SK-N-SH treated with all-trans-retinoic acid at 6 μM for 48 hours (cell line): Measurements from ENCODE around the gene ICE1.
"Not testable (repeated sequence)": the region's sequence is repeated elsewhere in the genome, so short reads cannot be mapped to it uniquely, and the experiment has no call there.

ENCODE experiments used
- BACH2 ChIP-seq: fragments of 250-450 bp; sonication (Bioruptor Pico); IDR thresholded peaks from 2 replicates; pipeline ENCODE4 v1.9.0; 2021; ENCODE audit warnings: mild to moderate bottlenecking, borderline replicate concordance
- ESRRG ChIP-seq: fragments of 250-450 bp; sonication (Bioruptor Pico); IDR thresholded peaks from 2 replicates; pipeline ENCODE4 v1.6.1; 2021; ENCODE audit warnings: mild to moderate bottlenecking
- RARB ChIP-seq: fragments of 250-450 bp; sonication (Bioruptor Pico); IDR thresholded peaks from 2 replicates; pipeline ENCODE4 v1.8.0; 2021; ENCODE audit warnings: mild to moderate bottlenecking, moderate library complexity
- SNAI2 ChIP-seq: fragments of 250-450 bp; sonication (Bioruptor Pico); IDR thresholded peaks from 2 replicates; pipeline ENCODE4 v1.5.0; 2020; ENCODE audit warnings: mild to moderate bottlenecking, moderate library complexity
- TCF4 ChIP-seq: fragments of 250-450 bp; sonication (Bioruptor Pico); IDR thresholded peaks from 2 replicates; pipeline ENCODE4 v1.8.0; 2021; ENCODE audit warnings: mild to moderate bottlenecking, moderate library complexity, borderline replicate concordance
- ZC3H10 ChIP-seq: fragments of 250-450 bp; sonication (Bioruptor Pico); IDR thresholded peaks from 2 replicates; pipeline ENCODE4 v1.5.1; 2021; ENCODE audit warnings: mild to moderate bottlenecking, moderate library complexity
- ZNF8 ChIP-seq: fragments of 450-650 bp; formaldehyde crosslinking; IDR thresholded peaks from 2 replicates; pipeline ENCODE4 v1.5.0; 2020; ENCODE audit warnings: mild to moderate bottlenecking, moderate library complexity
- TF ChIP-seq, protein P1 (sequence below): fragments of 250-450 bp; sonication (Bioruptor Pico); IDR thresholded peaks from 2 replicates; pipeline ENCODE4 v1.8.0; 2020; ENCODE audit warnings: mild to moderate bottlenecking, moderate library complexity, borderline replicate concordance

DNA sequence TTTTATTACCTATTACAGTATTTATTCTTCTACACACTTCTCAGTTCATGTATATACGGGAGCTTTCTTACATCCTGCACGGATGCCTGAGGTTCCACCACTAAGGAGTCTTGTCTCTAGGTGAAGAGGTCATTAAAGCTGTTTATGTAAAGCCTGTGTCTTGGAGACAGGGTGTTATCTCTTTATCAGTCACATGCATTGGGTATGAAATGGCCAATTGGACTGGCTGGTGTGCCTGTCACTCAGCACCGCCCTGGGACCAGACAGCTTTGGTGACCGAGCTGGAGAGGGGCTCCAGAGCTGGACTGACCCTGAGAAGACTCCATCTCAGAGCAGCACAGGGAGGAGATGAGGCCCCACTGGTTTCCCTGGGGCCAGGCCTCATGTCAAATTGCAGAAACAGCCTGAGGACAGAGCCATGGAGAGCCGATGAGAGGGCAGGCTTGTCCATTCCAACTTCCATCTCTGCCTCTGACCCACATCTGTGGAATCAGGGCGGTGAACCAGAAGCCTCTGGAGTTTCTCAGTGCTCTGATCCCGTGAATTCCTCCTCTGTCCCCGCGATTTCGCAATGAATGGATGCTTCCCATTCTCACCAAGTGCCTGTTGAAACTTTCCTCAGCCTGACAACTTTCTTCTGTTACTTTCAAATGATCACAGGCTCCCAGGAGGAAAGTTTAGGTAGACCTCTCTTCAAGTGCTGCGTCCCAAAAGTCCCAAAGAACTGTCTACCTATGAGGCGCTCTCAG is 32.2 kb upstream of the ICE1 start:
- TF ChIP-seq RARB, ESRRG, ZNF8, ZC3H10, SNAI2, TCF4, BACH2 (CRISPR knock-in tag): not testable (repeated sequence)
- TF ChIP-seq, protein P1, sequence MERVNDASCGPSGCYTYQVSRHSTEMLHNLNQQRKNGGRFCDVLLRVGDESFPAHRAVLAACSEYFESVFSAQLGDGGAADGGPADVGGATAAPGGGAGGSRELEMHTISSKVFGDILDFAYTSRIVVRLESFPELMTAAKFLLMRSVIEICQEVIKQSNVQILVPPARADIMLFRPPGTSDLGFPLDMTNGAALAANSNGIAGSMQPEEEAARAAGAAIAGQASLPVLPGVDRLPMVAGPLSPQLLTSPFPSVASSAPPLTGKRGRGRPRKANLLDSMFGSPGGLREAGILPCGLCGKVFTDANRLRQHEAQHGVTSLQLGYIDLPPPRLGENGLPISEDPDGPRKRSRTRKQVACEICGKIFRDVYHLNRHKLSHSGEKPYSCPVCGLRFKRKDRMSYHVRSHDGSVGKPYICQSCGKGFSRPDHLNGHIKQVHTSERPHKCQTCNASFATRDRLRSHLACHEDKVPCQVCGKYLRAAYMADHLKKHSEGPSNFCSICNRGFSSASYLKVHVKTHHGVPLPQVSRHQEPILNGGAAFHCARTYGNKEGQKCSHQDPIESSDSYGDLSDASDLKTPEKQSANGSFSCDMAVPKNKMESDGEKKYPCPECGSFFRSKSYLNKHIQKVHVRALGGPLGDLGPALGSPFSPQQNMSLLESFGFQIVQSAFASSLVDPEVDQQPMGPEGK (CRISPR knock-in tag): not testable (repeated sequence)
